GM20431 (cell line): ENCODE results near the gene MYRFL.
"Not testable (repeated sequence)": the region's sequence is repeated elsewhere in the genome, so short reads cannot be mapped to it uniquely, and the experiment has no call there.

Experiments
- in situ Hi-C: fragments of 300-500 bp; cut with MseI, MboI; formaldehyde crosslinking; loops from one replicate; pipeline ENCODE4 v1.15.0; 2020; ENCODE audit warnings: low sequenced_read_pairs; ENCODE audit not compliant: unreplicated experiment

Gene MYRFL

GRCh38 chr12:69969011-69969410 lies 144.0 kb downstream of the MYRFL start:
- in situ Hi-C loops, result no loop called here

DNA sequence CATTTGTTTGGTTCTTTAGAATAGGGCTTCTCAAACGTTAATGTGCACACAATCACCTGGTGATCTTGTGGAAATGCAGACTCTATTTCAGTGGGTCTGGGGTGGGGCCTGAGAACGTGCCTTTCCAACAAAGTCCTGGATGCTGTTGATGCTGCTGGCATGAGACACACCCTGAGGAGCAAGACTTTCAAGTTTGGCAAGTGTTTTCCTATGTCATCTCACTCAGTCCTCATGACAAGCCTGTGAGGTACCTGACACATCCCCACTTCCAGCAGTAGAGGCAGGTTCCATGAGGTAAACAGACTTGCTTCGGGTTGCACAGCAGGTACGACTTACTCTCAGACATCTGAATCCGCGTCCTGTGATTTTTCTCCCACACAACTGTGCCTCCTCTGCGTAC lies 147.1 kb downstream of the MYRFL start:
- in situ Hi-C loops, result no loop called here

GRCh38 chr12:69978020-69978419 lies 153.0 kb downstream of the MYRFL start:
- in situ Hi-C loops, result no loop called here

GRCh38 chr12:69981881-69982475 lies 157.0 kb downstream of the MYRFL start:
- in situ Hi-C loops, result no loop called here

DNA sequence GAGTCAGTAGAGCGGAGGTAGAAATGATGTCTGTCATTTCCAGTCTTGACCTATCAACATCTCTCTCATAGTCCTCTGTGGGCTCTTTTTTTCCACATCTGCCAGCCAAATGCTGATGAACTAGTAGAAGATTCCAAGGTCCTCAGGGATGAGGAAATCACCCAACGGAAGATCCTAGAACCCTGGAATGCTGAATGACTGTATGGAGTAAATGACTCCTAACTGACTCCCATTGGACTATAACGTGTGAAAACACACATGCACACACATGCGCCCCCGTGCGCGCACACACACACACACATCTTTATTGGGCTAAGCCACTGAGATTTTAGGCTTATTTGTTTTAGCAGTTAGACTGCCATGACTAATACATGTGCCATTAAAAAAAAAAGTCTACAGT lies 159.2 kb downstream of the MYRFL start:
- in situ Hi-C loops, result no loop called here

GRCh38 chr12:69985656-69986055 lies 160.6 kb downstream of the MYRFL start:
- in situ Hi-C loops, result no loop called here

GRCh38 chr12:69986114-69986513 lies 161.1 kb downstream of the MYRFL start:
- in situ Hi-C loops, result no loop called here

DNA sequence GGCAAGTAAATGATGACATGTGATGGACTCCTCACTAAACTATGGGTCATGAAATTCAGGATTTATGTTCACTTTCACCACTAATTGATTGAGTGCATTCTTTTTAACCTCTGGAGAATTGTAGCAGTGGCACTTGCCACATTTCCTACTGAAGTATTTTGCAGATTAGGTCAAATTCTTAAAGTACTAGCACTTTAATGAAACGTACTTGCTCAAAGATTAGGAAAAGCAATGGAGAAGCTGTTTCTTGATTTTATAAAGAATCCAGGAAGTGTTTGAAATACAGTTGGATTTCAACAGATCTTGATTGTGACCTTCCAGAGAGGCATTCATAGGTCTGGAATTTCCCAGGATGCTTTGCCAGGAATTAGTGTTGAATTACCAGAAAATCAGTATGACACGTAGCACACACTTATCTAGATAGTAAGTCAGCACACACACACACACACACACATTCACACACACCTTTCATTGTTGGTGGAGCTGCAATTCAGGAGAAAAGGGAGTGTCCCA lies 162.6 kb downstream of the MYRFL start:
- in situ Hi-C loops, result no loop called here

DNA sequence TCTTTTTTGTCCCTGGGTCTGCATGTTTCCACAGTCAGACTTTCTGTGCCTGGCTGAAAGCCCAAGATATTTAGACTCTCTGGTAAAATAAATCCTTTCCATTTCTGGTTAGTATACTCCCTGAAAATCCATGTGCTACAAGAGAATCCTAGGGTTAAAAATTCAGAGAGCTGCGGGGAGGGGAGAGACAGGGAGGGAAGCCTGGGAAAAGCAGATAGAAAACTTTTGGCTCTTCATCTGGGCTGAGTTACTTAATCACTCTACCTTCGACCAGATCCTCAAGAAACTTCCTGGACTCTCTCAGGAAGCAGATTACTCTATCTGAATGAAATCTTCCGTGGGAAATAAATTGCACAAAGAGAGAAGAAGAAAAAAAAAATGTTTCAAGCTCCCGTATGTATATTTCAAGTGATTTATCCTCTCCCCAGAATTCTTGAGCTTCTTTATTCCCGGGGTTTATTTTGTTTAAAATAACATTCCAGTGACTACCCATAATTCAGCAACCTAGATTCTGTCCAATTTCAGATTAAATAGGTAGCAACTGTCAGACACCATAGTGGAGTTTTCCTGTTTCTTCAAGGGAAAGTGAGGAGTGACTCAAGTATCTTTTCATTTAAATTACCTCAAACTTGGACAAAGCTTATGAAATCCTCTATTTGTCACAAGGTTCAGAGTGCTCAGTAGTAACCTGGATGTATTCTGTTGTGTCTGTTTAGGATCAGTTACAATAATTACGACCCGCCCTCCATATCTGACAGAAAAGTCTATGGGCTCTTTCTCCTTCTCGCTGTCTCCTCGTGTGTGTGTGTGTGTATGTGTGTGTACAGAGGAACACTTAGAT lies 163.7 kb downstream of the MYRFL start:
- in situ Hi-C loops, result no loop called here

GRCh38 chr12:69991690-69992288 lies 166.8 kb downstream of the MYRFL start:
- in situ Hi-C loops, result no loop called here

DNA sequence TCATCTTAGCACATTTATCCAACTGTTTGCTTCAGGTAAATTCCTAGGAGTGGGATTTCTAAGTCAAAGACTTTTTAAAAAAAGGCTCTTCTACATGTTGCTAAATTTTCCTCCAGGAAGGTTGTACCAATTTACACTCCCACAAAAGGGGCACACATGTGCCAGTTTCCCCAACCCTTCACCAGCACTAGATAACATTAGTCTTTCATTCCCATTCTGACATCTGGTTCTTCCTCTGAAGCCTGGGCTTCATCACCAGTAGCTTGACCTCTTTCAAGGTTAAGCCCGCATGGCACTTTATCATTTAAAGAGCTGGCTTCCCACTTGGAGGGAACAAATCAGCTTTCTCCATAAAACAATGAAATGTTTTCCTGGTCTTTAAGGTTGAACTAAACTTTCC lies 168.4 kb downstream of the MYRFL start:
- in situ Hi-C loops, result no loop called here

DNA sequence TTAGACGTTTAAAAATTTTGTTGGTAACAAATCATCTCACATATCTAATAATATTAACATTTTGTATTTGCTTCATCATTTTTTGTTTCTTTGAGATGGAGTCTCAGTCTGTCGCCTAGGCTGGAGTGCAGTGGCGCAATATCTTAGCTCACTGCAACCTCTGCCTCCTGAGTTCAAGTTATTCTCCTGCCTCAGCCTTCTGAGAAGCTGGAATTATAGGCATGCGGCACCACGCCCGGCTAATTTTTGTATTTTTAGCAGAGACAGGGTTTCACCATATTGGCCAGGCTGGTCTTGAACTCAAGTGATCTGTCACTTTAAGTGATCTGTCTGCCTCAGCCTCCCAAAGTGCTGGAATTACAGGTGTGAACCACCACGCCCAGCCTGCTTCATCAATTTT lies 169.1 kb downstream of the MYRFL start:
- in situ Hi-C loops, result not testable (repeated sequence)

DNA sequence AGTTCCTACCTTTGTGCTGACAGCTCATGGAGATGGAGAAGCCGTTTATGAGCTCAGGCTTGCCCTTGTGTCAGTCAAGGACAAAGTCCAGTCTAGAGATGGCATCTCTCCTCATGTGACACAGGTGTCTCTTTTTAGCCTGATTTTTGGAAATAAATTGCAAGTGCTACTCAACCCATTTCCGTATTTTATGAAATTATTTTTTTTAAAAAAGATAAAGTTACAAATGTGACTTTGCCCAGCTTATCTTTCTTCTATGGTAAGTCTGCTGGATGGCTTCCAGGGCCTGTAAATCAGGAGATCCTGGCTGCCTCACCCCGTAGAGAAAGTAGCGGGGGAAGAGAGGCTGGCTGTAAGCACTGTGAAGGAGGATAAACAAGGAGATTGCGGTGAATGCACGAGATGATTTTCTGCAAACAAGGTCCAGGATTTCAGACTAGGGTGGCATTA lies 169.7 kb downstream of the MYRFL start:
- in situ Hi-C loops, result no loop called here

DNA sequence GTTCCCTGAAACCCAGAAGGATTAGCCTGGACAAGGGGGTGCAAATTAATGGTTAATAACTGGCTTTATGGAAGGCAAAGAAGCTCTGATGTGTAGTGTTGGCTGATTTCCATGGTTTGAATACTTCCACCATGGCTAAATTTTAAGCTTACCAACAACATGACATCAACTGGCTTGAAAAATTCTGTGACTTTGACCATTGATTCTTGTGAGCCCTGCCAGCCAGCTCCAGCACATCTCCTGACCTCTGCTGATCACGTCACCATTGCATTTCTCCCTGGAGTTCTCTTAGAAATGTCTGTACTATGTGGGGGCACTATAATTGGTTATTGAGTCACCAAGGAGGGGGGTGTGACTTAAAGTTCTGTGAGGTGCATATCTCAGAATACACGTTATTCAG lies 171.2 kb downstream of the MYRFL start:
- in situ Hi-C loops, result no loop called here

DNA sequence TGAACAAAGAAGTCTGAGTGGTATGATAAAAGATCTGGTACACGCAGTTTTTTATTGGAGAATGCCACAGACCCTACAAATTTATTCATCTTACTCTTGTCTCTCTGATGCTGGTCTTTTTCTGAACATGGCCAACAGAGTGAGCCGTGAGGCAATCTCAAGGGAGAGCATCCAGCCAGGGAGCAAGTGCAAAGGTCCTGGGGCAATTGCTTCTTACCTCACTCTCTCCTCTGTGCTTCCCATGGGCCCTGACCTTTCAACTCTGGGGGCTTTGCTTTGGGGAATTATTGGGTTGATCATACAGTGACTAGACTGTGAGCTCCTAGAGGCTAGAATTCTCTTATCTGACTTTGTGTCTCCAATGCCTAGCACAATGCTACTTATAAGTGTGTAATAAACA lies 171.7 kb downstream of the MYRFL start:
- in situ Hi-C loops, result no loop called here

GRCh38 chr12:69998011-69998410 lies 173.0 kb downstream of the MYRFL start:
- in situ Hi-C loops, result no loop called here

DNA sequence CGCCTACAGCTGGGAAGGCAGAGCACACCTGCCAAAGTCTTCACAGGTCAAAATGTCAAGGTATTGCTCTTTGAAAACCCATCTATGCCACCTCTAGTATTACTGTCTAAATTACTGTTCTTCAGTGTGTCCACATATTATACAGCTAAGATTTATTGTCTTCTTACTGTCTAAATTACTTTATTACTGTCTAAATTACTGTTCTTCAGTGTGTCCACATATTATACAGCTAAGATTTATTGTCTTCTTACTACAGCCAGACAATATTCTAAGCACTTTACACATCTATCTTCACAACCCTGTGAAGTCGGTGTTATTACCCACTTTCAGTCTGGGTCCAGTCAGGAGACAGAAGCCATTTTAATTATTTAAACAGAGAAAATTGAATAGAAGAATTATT lies 173.9 kb downstream of the MYRFL start:
- in situ Hi-C loops, result no loop called here

DNA sequence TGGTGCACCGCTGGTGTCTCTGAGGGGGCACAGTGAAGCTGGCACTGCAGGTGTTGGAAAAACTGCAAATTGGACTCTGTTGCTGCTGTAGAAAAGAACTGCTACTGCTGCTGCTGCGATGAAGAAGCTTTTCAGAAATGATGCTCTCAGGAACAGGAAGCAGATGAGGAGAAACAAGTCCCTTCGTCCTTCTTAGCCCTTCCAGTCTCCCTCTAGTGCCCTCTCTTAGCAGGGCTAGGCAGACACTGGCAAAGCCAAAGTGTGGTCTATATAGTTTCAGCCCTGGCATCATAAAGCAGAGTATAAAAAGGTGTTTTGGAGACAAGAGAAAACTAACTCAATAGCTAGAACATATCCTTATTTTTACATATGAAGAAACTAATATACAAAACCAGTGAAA lies 174.5 kb downstream of the MYRFL start:
- in situ Hi-C loops, result no loop called here

DNA sequence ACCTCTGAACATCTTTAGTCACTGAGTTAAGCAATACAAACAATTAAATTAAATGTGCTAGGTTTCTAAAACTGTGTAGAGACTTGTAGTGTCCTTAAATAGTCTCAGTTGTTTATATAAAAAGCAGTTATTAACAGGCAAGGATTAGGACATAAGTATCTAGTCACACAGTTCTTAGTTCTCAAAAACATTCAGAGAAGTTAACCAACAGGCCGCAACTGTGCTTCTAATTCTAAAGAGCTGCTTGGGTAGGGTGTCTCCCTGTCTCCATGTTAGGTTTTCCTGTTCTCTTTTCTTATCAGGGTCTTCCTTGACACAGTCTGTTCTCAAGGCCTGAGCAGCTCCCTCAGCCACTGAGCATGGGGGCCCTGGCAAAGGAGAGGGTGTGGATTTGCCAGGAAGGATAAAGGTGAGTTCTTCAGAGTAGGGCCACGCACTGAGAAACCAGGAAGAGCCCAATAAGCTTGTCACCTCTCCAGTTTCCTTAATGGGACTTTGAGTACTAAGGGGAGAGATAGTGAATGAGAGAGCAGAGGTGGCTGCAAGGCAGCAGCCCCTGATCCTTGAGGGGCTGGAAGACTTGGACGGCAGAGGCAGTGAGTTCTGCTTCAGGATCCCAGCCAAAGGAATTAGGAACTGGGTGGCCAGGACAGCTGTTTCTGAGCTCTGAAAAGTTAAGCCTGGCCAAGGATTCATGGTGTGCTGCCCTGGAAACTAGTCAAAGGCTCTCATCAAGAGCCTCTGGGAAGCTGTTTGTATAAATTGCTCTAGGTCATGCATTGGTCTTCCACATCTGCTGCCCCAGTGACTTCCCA lies 177.3 kb downstream of the MYRFL start:
- in situ Hi-C loops, result no loop called here

GRCh38 chr12:70002912-70003255 lies 177.9 kb downstream of the MYRFL start:
- in situ Hi-C loops, result no loop called here
